ENCODE data around the gene CALN1. TPM values are rescaled to one million over a fixed set of nuclear protein-coding genes. Genes with fewer than 3 reads are reported as not detected.

Gene CALN1
- total and polyA plus RNA-seq, 4 donors = 0.14 to 0.84 (median 0.24) TPM

GRCh38 chr7:72020311-72020710 is 391.8 kb downstream of the CALN1 start:
- H3K36me3 ChIP-seq (ENCODE audit: control insufficient read depth in 4 of 4, insufficient read depth in 3 of 4, low read depth in 1 of 4, low read length in 3 of 4) = no peaks in the 10 kb centered on the region
- H3K9me3 ChIP-seq (ENCODE audit: control insufficient read depth in 4 of 4, low read length in 3 of 4) = peaks cover 0 to 6% (median 4%) of the 10 kb centered on the region in 4 donors
- H3K27ac ChIP-seq (ENCODE audit: low read depth in 1 of 2, low read length in 2 of 2) = no peak overlapping the region
- no peak overlapping the region for H3K9ac ChIP-seq (ENCODE audit: low read depth in 1 of 2, low read length in 2 of 2)
- TF ChIP-seq RXRA (IDR thresholded peaks at IDR 0.05) (no peak), REST (IDR thresholded peaks at IDR 0.05) (no peak), YY1 (IDR thresholded peaks at IDR 0.05) (no peak), NR2F2 (IDR thresholded peaks at IDR 0.05) (no peak), TAF1 (conservative IDR thresholded peaks at IDR 0.05) (no peak), SP1 (IDR thresholded peaks at IDR 0.05) (no peak), GABPA (IDR thresholded peaks at IDR 0.05 in 1 of 2, conservative IDR thresholded peaks at IDR 0.05 in 1 of 2) (no peak), ATF3 (IDR thresholded peaks at IDR 0.05) (no peak), FOXA1 (IDR thresholded peaks at IDR 0.05) (no peak), RAD21 (IDR thresholded peaks at IDR 0.05) (no peak), FOXA2 (IDR thresholded peaks at IDR 0.05) (no peak), HNF4A (conservative IDR thresholded peaks at IDR 0.05) (no peak), CTCF (IDR thresholded peaks at IDR 0.05; ENCODE audit: low read depth, low read length, missing input control) (no peak), JUND (IDR thresholded peaks at IDR 0.05) (no peak), ZBTB33 (IDR thresholded peaks at IDR 0.05) (no peak), EGR1 (IDR thresholded peaks at IDR 0.05; ENCODE audit: low read depth in 2 of 2) (no peak)
- TF ChIP-seq, protein P1, sequence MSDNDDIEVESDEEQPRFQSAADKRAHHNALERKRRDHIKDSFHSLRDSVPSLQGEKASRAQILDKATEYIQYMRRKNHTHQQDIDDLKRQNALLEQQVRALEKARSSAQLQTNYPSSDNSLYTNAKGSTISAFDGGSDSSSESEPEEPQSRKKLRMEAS (IDR thresholded peaks at IDR 0.05) = no peak
- H3K4me1 ChIP-seq (ENCODE audit: control insufficient read depth in 4 of 4, insufficient read depth in 4 of 4, low read length in 3 of 4) = no peaks in the 10 kb centered on the region
- no peak for DNase-seq (ENCODE audit: low spot score)
- no peak overlapping the region for H3K4me3 ChIP-seq (ENCODE audit: low read depth in 1 of 3, low read length in 3 of 3)
- no peaks in the 10 kb centered on the region for H3K27me3 ChIP-seq (ENCODE audit: control insufficient read depth in 4 of 4, insufficient read depth in 4 of 4, low read length in 3 of 4)
- WGBS = 68% methylated on average over 3 of the region's 3 CpGs

Measured in liver (tissue), 9 donors.